K562 (cell line): Measurements from ENCODE around the gene LASP1. TPM values are rescaled to one million over a fixed set of nuclear protein-coding genes. Genes with fewer than 3 reads are reported as not detected.

Experiments
- CAMTA2 ChIP-seq: fragments of 250-450 bp; sonication (Bioruptor Pico); conservative IDR thresholded peaks from 2 replicates; pipeline ENCODE4 v1.5.1; 2022
- CHD1 ChIP-seq: fragments of 200-600 bp; sonication (generic); IDR thresholded peaks from one replicate; pipeline ENCODE4 v1.6.1; 2012; ENCODE audit warnings: mild to moderate bottlenecking, moderate library complexity, low read length, inconsistent platforms
- CHD2 ChIP-seq: IDR thresholded peaks from 2 replicates; pipeline ENCODE4 v1.6.1; 2011; ENCODE audit warnings: low read depth, low read length
- EZH2 ChIP-seq: IDR thresholded peaks from 2 replicates; pipeline ENCODE4 v1.6.1; 2012; ENCODE audit warnings: low read depth, mild to moderate bottlenecking, inconsistent platforms, low read length, borderline replicate concordance
- IFI16 ChIP-seq: fragments of 250-450 bp; sonication (Bioruptor Pico); IDR thresholded peaks from 2 replicates; pipeline ENCODE4 v2.1.2; 2022; ENCODE audit warnings: mild to moderate bottlenecking, inconsistent platforms
- PRMT5 ChIP-seq: sonication (generic); formaldehyde crosslinking; IDR thresholded peaks from 2 replicates; pipeline ENCODE4 v1.5.0; 2020; ENCODE audit warnings: missing genetic modification reagents
- SMARCE1 ChIP-seq: fragments of 450-650 bp; IDR thresholded peaks from 2 replicates; pipeline ENCODE4 v1.7.1; 2016; ENCODE audit warnings: mild to moderate bottlenecking
- ZNF551 ChIP-seq: fragments of 250-450 bp; sonication (Bioruptor Pico); IDR thresholded peaks from 2 replicates; pipeline ENCODE4 v1.5.0; 2021; ENCODE audit warnings: mild to moderate bottlenecking, moderate library complexity
- polyA plus RNA-seq, 8 experiments: library from polyadenylated mRNA; depleted of rRNA in 4 of 8; stranded (reverse) in 5 of 8; unstranded in 3 of 8; fragments of >200 nt; fragmentation: Nextera tagmentation in 2 of 8; fragmentation: Illumina TruSeq in 1 of 8; extraction: Ambion mirVana in 2 of 8; extraction: Trizol in 1 of 8; gene quantifications; 2 replicates each; pipeline versions ENCODE4 v1.2.1 to v1.2.3, GENCODE V29; 2011 to 2014; ENCODE audit warnings: inconsistent platforms in 1 of 8, missing spikeins in 1 of 8
- total RNA-seq, 7 experiments: library from RNA; depleted of rRNA in 6 of 7; stranded (reverse); fragments of >200 nt in 6 of 7; fragmentation: Illumina TruSeq in 2 of 7; extraction: Trizol in 2 of 7; gene quantifications; 2 replicates each; pipeline versions ENCODE4 v1.2.1 to v1.2.3, GENCODE V29; 2011 to 2021; ENCODE audit warnings: low replicate concordance in 1 of 7
- TF ChIP-seq, protein P1 (sequence below): sonication (generic); formaldehyde crosslinking; IDR thresholded peaks from 2 replicates; pipeline ENCODE4 v1.8.0; 2022; ENCODE audit warnings: mild to moderate bottlenecking, low read depth, missing genetic modification reagents
- TF ChIP-seq, protein P2 (sequence below): sonication (generic); formaldehyde crosslinking; IDR thresholded peaks from 2 replicates; pipeline ENCODE4 v1.8.1; 2023; ENCODE audit warnings: mild to moderate bottlenecking, missing genetic modification reagents
- TF ChIP-seq, protein P3 (sequence below): fragments of 450-650 bp; IDR thresholded peaks from 2 replicates; pipeline ENCODE4 v1.6.1; 2016; ENCODE audit warnings: borderline replicate concordance
- TF ChIP-seq, protein P4 (sequence below): fragments of 200-800 bp; sonication (Bioruptor generic); IDR thresholded peaks from 2 replicates; pipeline ENCODE4 v1.6.1; 2016; ENCODE audit warnings: missing genetic modification characterization, missing compliant biosample characterization
- TF ChIP-seq, protein P5 (sequence below): fragments of 250-450 bp; sonication (Bioruptor Pico); IDR thresholded peaks from 2 replicates; pipeline ENCODE4 v1.4.0; 2020

LASP1 gene
- total and polyA plus RNA-seq, 9 of the 15 experiments (the other 6 are each of a cell fraction or from before 2014, with no cell fraction given) = 23.0 to 125 (median 55.3) TPM

DNA sequence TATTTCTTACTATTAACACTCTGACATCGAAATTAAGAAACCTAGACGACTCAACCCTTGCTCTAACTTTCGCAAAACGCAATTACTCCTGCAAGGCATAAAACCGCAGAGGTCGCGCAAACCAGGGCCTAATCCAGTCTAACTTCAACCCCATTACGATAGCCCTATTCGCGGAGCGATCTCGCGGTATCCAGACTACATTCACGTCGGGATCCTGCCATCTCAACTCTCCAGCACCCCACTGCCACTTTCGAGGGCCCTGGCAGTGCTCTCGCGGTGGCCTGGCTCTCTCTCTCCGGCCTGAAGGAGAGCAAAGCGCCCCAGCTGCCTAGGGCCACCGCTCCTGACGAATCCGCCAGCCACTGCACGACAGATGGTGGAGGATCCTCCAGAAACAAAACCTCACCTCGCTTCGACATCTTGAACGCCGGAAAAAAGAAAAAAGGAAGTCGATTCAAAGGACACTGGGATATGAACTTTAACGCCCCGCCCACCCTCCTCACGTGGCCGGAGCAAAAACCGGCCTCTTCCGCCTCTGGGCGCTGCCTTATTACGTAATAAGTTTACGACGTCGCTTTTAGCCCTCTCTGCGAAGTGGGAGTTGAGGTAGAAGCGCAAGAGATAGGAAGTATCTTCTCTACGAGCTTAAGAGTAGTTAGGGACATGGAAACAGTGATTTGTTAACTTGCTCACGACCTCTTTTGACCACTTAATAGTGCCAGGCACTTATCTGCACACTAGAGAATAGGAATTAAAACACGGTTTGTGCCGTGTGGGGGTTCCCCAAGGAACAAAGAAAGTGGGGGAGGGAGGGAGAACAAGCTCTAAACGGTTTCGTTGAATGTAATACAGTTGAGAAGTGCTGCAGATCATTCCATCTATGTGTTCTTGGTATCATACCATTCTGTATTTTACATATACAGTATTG is 16.3 kb upstream of the LASP1 start, which contains the start of gene RPL23 (continued):
- TF ChIP-seq, protein P1, sequence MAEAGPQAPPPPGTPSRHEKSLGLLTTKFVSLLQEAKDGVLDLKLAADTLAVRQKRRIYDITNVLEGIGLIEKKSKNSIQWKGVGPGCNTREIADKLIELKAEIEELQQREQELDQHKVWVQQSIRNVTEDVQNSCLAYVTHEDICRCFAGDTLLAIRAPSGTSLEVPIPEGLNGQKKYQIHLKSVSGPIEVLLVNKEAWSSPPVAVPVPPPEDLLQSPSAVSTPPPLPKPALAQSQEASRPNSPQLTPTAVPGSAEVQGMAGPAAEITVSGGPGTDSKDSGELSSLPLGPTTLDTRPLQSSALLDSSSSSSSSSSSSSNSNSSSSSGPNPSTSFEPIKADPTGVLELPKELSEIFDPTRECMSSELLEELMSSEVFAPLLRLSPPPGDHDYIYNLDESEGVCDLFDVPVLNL (CRISPR knock-in tag) = no peak
- TF ChIP-seq SMARCE1 = 0 out of 2 replicates have a peak, but pooled peaks have one; percentile 13
- no peak for TF ChIP-seq IFI16 (CRISPR knock-in tag)
- no peak for TF ChIP-seq PRMT5
- peak; percentile 95 for TF ChIP-seq CHD2
- TF ChIP-seq, protein P2, sequence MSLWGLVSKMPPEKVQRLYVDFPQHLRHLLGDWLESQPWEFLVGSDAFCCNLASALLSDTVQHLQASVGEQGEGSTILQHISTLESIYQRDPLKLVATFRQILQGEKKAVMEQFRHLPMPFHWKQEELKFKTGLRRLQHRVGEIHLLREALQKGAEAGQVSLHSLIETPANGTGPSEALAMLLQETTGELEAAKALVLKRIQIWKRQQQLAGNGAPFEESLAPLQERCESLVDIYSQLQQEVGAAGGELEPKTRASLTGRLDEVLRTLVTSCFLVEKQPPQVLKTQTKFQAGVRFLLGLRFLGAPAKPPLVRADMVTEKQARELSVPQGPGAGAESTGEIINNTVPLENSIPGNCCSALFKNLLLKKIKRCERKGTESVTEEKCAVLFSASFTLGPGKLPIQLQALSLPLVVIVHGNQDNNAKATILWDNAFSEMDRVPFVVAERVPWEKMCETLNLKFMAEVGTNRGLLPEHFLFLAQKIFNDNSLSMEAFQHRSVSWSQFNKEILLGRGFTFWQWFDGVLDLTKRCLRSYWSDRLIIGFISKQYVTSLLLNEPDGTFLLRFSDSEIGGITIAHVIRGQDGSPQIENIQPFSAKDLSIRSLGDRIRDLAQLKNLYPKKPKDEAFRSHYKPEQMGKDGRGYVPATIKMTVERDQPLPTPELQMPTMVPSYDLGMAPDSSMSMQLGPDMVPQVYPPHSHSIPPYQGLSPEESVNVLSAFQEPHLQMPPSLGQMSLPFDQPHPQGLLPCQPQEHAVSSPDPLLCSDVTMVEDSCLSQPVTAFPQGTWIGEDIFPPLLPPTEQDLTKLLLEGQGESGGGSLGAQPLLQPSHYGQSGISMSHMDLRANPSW = peak; percentile 17; the same call in 1 of the 2 replicates
- no peak for TF ChIP-seq ZNF551
- TF ChIP-seq, protein P3, sequence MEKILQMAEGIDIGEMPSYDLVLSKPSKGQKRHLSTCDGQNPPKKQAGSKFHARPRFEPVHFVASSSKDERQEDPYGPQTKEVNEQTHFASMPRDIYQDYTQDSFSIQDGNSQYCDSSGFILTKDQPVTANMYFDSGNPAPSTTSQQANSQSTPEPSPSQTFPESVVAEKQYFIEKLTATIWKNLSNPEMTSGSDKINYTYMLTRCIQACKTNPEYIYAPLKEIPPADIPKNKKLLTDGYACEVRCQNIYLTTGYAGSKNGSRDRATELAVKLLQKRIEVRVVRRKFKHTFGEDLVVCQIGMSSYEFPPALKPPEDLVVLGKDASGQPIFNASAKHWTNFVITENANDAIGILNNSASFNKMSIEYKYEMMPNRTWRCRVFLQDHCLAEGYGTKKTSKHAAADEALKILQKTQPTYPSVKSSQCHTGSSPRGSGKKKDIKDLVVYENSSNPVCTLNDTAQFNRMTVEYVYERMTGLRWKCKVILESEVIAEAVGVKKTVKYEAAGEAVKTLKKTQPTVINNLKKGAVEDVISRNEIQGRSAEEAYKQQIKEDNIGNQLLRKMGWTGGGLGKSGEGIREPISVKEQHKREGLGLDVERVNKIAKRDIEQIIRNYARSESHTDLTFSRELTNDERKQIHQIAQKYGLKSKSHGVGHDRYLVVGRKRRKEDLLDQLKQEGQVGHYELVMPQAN = peak; percentile 95; the same call in 1 of the 2 replicates
- TF ChIP-seq CAMTA2 (CRISPR knock-in tag) = no peak
- TF ChIP-seq CHD1 = peak; percentile 96
- TF ChIP-seq, protein P4, sequence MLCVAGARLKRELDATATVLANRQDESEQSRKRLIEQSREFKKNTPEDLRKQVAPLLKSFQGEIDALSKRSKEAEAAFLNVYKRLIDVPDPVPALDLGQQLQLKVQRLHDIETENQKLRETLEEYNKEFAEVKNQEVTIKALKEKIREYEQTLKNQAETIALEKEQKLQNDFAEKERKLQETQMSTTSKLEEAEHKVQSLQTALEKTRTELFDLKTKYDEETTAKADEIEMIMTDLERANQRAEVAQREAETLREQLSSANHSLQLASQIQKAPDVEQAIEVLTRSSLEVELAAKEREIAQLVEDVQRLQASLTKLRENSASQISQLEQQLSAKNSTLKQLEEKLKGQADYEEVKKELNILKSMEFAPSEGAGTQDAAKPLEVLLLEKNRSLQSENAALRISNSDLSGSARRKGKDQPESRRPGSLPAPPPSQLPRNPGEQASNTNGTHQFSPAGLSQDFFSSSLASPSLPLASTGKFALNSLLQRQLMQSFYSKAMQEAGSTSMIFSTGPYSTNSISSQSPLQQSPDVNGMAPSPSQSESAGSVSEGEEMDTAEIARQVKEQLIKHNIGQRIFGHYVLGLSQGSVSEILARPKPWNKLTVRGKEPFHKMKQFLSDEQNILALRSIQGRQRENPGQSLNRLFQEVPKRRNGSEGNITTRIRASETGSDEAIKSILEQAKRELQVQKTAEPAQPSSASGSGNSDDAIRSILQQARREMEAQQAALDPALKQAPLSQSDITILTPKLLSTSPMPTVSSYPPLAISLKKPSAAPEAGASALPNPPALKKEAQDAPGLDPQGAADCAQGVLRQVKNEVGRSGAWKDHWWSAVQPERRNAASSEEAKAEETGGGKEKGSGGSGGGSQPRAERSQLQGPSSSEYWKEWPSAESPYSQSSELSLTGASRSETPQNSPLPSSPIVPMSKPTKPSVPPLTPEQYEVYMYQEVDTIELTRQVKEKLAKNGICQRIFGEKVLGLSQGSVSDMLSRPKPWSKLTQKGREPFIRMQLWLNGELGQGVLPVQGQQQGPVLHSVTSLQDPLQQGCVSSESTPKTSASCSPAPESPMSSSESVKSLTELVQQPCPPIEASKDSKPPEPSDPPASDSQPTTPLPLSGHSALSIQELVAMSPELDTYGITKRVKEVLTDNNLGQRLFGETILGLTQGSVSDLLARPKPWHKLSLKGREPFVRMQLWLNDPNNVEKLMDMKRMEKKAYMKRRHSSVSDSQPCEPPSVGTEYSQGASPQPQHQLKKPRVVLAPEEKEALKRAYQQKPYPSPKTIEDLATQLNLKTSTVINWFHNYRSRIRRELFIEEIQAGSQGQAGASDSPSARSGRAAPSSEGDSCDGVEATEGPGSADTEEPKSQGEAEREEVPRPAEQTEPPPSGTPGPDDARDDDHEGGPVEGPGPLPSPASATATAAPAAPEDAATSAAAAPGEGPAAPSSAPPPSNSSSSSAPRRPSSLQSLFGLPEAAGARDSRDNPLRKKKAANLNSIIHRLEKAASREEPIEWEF (CRISPR knock-in tag) = no peak
- TF ChIP-seq, protein P5, sequence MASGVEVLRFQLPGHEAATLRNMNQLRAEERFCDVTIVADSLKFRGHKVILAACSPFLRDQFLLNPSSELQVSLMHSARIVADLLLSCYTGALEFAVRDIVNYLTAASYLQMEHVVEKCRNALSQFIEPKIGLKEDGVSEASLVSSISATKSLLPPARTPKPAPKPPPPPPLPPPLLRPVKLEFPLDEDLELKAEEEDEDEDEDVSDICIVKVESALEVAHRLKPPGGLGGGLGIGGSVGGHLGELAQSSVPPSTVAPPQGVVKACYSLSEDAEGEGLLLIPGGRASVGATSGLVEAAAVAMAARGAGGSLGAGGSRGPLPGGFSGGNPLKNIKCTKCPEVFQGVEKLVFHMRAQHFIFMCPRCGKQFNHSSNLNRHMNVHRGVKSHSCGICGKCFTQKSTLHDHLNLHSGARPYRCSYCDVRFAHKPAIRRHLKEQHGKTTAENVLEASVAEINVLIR (CRISPR knock-in tag) = peak; percentile 93
- TF ChIP-seq EZH2 = no peak
